Mucosa of rectum (tissue), 2 donors: ENCODE measurements around the gene TMEM255B.

ENCODE experiments used
- H3K27ac ChIP-seq, 2 donors: one replicate each; pipeline ENCODE4 v1.7.0; 2013; ENCODE audit warnings: inconsistent platforms in 2 of 2, low read depth in 2 of 2, low read length in 2 of 2
- H3K27me3 ChIP-seq, 2 donors: one replicate each; pipeline ENCODE4 v1.7.0; 2013; ENCODE audit warnings: low read length in 2 of 2; ENCODE audit not compliant: control insufficient read depth in 2 of 2, insufficient read depth in 2 of 2
- H3K36me3 ChIP-seq, 2 donors: one replicate each; pipeline ENCODE4 v1.7.0; 2013; ENCODE audit warnings: low read length in 2 of 2; ENCODE audit not compliant: control insufficient read depth in 2 of 2, insufficient read depth in 2 of 2
- H3K4me1 ChIP-seq, 2 donors: one replicate each; pipeline ENCODE4 v1.7.0; 2013; ENCODE audit warnings: low read length in 2 of 2, mild to moderate bottlenecking in 1 of 2; ENCODE audit not compliant: control insufficient read depth in 2 of 2, insufficient read depth in 2 of 2
- H3K4me3 ChIP-seq, 2 donors: one replicate each; pipeline ENCODE4 v1.7.0; 2013; ENCODE audit warnings: low read length in 2 of 2
- H3K9ac ChIP-seq, 2 donors: one replicate each; pipeline ENCODE4 v1.7.0; 2013; ENCODE audit warnings: low read length in 2 of 2, low read depth in 1 of 2, mild to moderate bottlenecking in 1 of 2
- H3K9me3 ChIP-seq, 2 donors: one replicate each; pipeline ENCODE4 v1.7.0; 2013; ENCODE audit warnings: low read length in 2 of 2; ENCODE audit not compliant: control insufficient read depth in 2 of 2
- donor health status: healthy.
- donor health status: Normal muscosa, but diverticular disease.

Gene TMEM255B

GRCh38 chr13:113775451-113776145, 16.6 kb downstream of the TMEM255B start:
- Histone ChIP-seq H3K36me3 (no peaks in the 10 kb centered on the region), H3K27ac (no peak overlapping the region), H3K9ac (no peak overlapping the region), H3K27me3 (peaks cover 0 to 4% of the 10 kb centered on the region in 2 donors), H3K9me3 (no peaks in the 10 kb centered on the region), H3K4me1 (no peaks in the 10 kb centered on the region), H3K4me3 (no peak overlapping the region)

GRCh38 chr13:113776231-113777125, 17.5 kb downstream of the TMEM255B start:
- no peak overlapping the region for H3K9ac ChIP-seq
- H3K9me3 ChIP-seq = no peaks in the 10 kb centered on the region
- H3K4me1 ChIP-seq = no peaks in the 10 kb centered on the region
- no peak overlapping the region for H3K4me3 ChIP-seq
- H3K27me3 ChIP-seq = peaks cover 0 to 4% of the 10 kb centered on the region in 2 donors
- H3K36me3 ChIP-seq = no peaks in the 10 kb centered on the region
- no peak overlapping the region for H3K27ac ChIP-seq

- H3K4me3 ChIP-seq = no peak overlapping the region
- H3K27me3 ChIP-seq = peaks cover 0 to 4% of the 10 kb centered on the region in 2 donors
- H3K9ac ChIP-seq = no peak overlapping the region
- H3K4me1 ChIP-seq = no peaks in the 10 kb centered on the region
- no peaks in the 10 kb centered on the region for H3K36me3 ChIP-seq
- no peaks in the 10 kb centered on the region for H3K9me3 ChIP-seq
- H3K27ac ChIP-seq = no peak overlapping the region
Observed at GRCh38 chr13:113777311-113778260, 18.6 kb downstream of the TMEM255B start.

- Histone ChIP-seq H3K4me1 (no peaks in the 10 kb centered on the region), H3K27me3 (peaks cover 0 to 4% of the 10 kb centered on the region in 2 donors), H3K9me3 (no peaks in the 10 kb centered on the region), H3K36me3 (no peaks in the 10 kb centered on the region), H3K27ac (no peak overlapping the region), H3K9ac (no peak overlapping the region), H3K4me3 (no peak overlapping the region)
Observed at GRCh38 chr13:113781571-113781970, 22.5 kb downstream of the TMEM255B start.

- no peaks in the 10 kb centered on the region for H3K4me1 ChIP-seq
- H3K27ac ChIP-seq = no peak overlapping the region
- no peaks in the 10 kb centered on the region for H3K9me3 ChIP-seq
- no peak overlapping the region for H3K9ac ChIP-seq
- peaks cover 0 to under 1% of the 10 kb centered on the region in 2 donors for H3K27me3 ChIP-seq
- H3K36me3 ChIP-seq = no peaks in the 10 kb centered on the region
- no peak overlapping the region for H3K4me3 ChIP-seq
Observed at GRCh38 chr13:113782472-113782871, 23.4 kb downstream of the TMEM255B start.

GRCh38 chr13:113783200-113783881, 24.3 kb downstream of the TMEM255B start:
- Histone ChIP-seq H3K9me3 (no peaks in the 10 kb centered on the region), H3K36me3 (no peaks in the 10 kb centered on the region), H3K27me3 (peaks cover 0 to 4% of the 10 kb centered on the region in 2 donors), H3K9ac (no peak overlapping the region), H3K27ac (no peak overlapping the region), H3K4me1 (no peaks in the 10 kb centered on the region), H3K4me3 (no peak overlapping the region)

GRCh38 chr13:113783966-113784644, 25.1 kb downstream of the TMEM255B start:
- Histone ChIP-seq H3K9ac (no peak overlapping the region), H3K27me3 (peaks cover 0 to 6% of the 10 kb centered on the region in 2 donors), H3K4me3 (no peak overlapping the region), H3K27ac (no peak overlapping the region), H3K4me1 (no peaks in the 10 kb centered on the region), H3K9me3 (no peaks in the 10 kb centered on the region), H3K36me3 (no peaks in the 10 kb centered on the region)

- Histone ChIP-seq H3K9me3 (no peaks in the 10 kb centered on the region), H3K9ac (no peak overlapping the region), H3K27ac (no peak overlapping the region), H3K4me3 (no peak overlapping the region), H3K27me3 (peaks cover 0 to 9% of the 10 kb centered on the region in 2 donors), H3K4me1 (no peaks in the 10 kb centered on the region), H3K36me3 (no peaks in the 10 kb centered on the region)
Observed at GRCh38 chr13:113784645-113785024, 25.6 kb downstream of the TMEM255B start.
